Measurements from ENCODE around the gene TBCD.

DNA sequence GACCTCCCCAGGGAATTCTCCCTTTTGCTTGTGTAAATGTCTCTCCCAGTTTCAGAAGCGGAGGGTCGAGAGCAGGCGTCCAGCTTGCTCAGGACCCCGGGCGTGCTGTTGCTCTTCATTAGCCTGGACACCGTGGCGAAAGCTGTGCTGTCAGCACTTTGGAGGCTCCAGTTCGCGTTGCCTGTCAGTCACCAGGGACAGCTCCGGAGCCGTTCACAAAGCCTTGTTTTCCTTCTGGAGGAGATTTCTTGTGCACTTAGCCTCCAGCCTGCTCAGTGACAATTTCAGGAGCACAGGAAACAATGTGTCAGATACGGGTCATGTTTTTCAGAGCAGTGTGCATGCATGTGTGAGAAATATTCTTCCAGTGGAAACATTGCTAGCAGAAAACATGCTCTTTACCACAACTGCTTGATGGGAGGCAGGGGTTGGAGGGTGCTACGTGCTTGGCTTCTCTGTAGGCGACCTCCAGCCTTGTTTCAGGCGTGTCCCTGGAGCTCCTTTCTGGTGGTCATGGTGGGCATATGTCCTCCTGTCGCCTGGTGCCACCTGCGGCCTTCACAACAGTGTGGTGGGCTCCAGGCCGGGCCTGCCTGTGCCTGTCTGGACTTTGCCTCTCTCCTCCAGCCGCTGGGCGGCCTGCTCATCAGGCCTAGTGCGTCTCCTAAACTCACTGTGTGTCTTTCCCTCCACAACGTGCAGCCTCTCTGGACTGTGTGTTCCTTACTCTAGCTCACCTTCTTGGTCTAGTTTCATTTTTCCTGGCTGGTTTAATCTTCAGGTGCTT, 59.0 kb downstream of the TBCD start:
- no peak for TF ChIP-seq CTCF (IDR thresholded peaks at IDR 0.05; ENCODE audit: low read depth, low read length)
- no peak for TF ChIP-seq EZH2phosphoT487 (IDR thresholded peaks at IDR 0.05; ENCODE audit: low read depth)

All from OCI-LY3 (cell line).